ENCODE results near the gene PLCB1. TPM values are rescaled to one million over a fixed set of nuclear protein-coding genes. Genes with fewer than 3 reads are reported as not detected.

The PLCB1 gene
- total and polyA plus RNA-seq, 7 experiments from 2014 or later, result 0.56 to 17.6 (median 2.3) TPM

- H3K27ac Mint-ChIP-seq, result no peak overlapping the region
- CTCF ChIA-PET, result no interaction called here
- H3K4me1 Mint-ChIP-seq, result peaks cover 0 to 2% (median 0%) of the 10 kb centered on the region in 7 donors
These were observed 373.6 kb downstream of the PLCB1 start for GRCh38 chr20:8505476-8506200.

GRCh38 chr20:8507231-8507630 lies 375.2 kb downstream of the PLCB1 start:
- Histone ChIP-seq H3K27ac (ENCODE audit: low read depth, low read length) (no peak overlapping the region), H3K27me3 (ENCODE audit: control insufficient read depth in 2 of 2, insufficient read depth in 2 of 2, low read length in 2 of 2) (no peaks in the 10 kb centered on the region), H3K9me3 (ENCODE audit: control insufficient read depth in 2 of 3, low read length in 3 of 3) (no peaks in the 10 kb centered on the region), H3K4me1 (ENCODE audit: control insufficient read depth in 2 of 2, insufficient read depth in 2 of 2, low read length in 2 of 2) (no peaks in the 10 kb centered on the region), H3K36me3 (ENCODE audit: control insufficient read depth in 2 of 3, insufficient read depth in 3 of 3, low read length in 3 of 3) (no peaks in the 10 kb centered on the region), H3K4me3 (ENCODE audit: low read length) (no peak overlapping the region)
- Mint-ChIP-seq H3K27ac (no peak overlapping the region), H3K27me3 (no peaks in the 10 kb centered on the region), H3K36me3 (no peaks in the 10 kb centered on the region), H3K4me1 (peaks cover 0 to 2% (median 0%) of the 10 kb centered on the region in 7 donors), H3K9me3 (peaks cover 0 to 11% (median 0%) of the 10 kb centered on the region in 11 donors), H3K4me3 (no peak overlapping the region)
- CTCF ChIA-PET, result no interaction called here
- intact Hi-C loops (cut with micrococcal nuclease), result no loop called here
- POLR2A ChIA-PET, result no interaction called here
- ATAC-seq (no peak), DNase-seq (no peak)

More at GRCh38 chr20:8505476-8506200, 373.6 kb downstream of the PLCB1 start:
- POLR2A ChIA-PET, result no interaction called here
- ATAC-seq, result no peak
- no peak overlapping the region for H3K27ac ChIP-seq (ENCODE audit: low read depth, low read length)
- no peaks in the 10 kb centered on the region for H3K36me3 ChIP-seq (ENCODE audit: control insufficient read depth in 2 of 3, insufficient read depth in 3 of 3, low read length in 3 of 3)
- no peaks in the 10 kb centered on the region for H3K27me3 ChIP-seq (ENCODE audit: control insufficient read depth in 2 of 2, insufficient read depth in 2 of 2, low read length in 2 of 2)
- H3K4me3 ChIP-seq (ENCODE audit: low read length), result no peak overlapping the region
- no peaks in the 10 kb centered on the region for H3K9me3 ChIP-seq (ENCODE audit: control insufficient read depth in 2 of 3, low read length in 3 of 3)
- DNase-seq, result no peak
- H3K9me3 Mint-ChIP-seq, result peaks cover 0 to 11% (median 0%) of the 10 kb centered on the region in 11 donors
- H3K4me3 Mint-ChIP-seq, result no peak overlapping the region
- no peaks in the 10 kb centered on the region for H3K36me3 Mint-ChIP-seq
- H3K4me1 ChIP-seq (ENCODE audit: control insufficient read depth in 2 of 2, insufficient read depth in 2 of 2, low read length in 2 of 2), result no peaks in the 10 kb centered on the region
- intact Hi-C loops (cut with micrococcal nuclease), result no loop called here
- H3K27me3 Mint-ChIP-seq, result no peaks in the 10 kb centered on the region

- no peaks in the 10 kb centered on the region for H3K4me1 ChIP-seq (ENCODE audit: control insufficient read depth in 2 of 2, insufficient read depth in 2 of 2, low read length in 2 of 2)
- Mint-ChIP-seq H3K27me3 (no peaks in the 10 kb centered on the region), H3K36me3 (no peaks in the 10 kb centered on the region), H3K27ac (no peak overlapping the region), H3K9me3 (peaks cover 0 to 11% (median under 1%) of the 10 kb centered on the region in 11 donors), H3K4me1 (peaks cover 0 to 2% (median 0%) of the 10 kb centered on the region in 7 donors), H3K4me3 (no peak overlapping the region)
- CTCF ChIA-PET, result no interaction called here
- intact Hi-C loops (cut with micrococcal nuclease), result no loop called here
- ATAC-seq (no peak), DNase-seq (no peak)
- H3K9me3 ChIP-seq (ENCODE audit: control insufficient read depth in 2 of 3, low read length in 3 of 3), result no peaks in the 10 kb centered on the region
- POLR2A ChIA-PET, result no interaction called here
- no peak overlapping the region for H3K4me3 ChIP-seq (ENCODE audit: low read length)
- no peaks in the 10 kb centered on the region for H3K36me3 ChIP-seq (ENCODE audit: control insufficient read depth in 2 of 3, insufficient read depth in 3 of 3, low read length in 3 of 3)
- H3K27me3 ChIP-seq (ENCODE audit: control insufficient read depth in 2 of 2, insufficient read depth in 2 of 2, low read length in 2 of 2), result no peaks in the 10 kb centered on the region
- no peak overlapping the region for H3K27ac ChIP-seq (ENCODE audit: low read depth, low read length)
These were observed 377.7 kb downstream of the PLCB1 start for GRCh38 chr20:8509809-8510208.

- no peaks in the 10 kb centered on the region for H3K36me3 ChIP-seq (ENCODE audit: control insufficient read depth in 2 of 3, insufficient read depth in 3 of 3, low read length in 3 of 3)
- Mint-ChIP-seq H3K9me3 (peaks cover 0 to 15% (median 2%) of the 10 kb centered on the region in 11 donors), H3K4me3 (no peak overlapping the region), H3K27me3 (no peaks in the 10 kb centered on the region), H3K36me3 (no peaks in the 10 kb centered on the region), H3K4me1 (peaks cover 0 to 1% (median 0%) of the 10 kb centered on the region in 7 donors), H3K27ac (no peak overlapping the region)
- no peaks in the 10 kb centered on the region for H3K9me3 ChIP-seq (ENCODE audit: control insufficient read depth in 2 of 3, low read length in 3 of 3)
- ChIA-PET POLR2A (no interaction called here), CTCF (no interaction called here)
- H3K27ac ChIP-seq (ENCODE audit: low read depth, low read length), result no peak overlapping the region
- H3K27me3 ChIP-seq (ENCODE audit: control insufficient read depth in 2 of 2, insufficient read depth in 2 of 2, low read length in 2 of 2), result no peaks in the 10 kb centered on the region
- intact Hi-C loops (cut with micrococcal nuclease), result no loop called here
- no peak for ATAC-seq
- H3K4me3 ChIP-seq (ENCODE audit: low read length), result no peak overlapping the region
- no peaks in the 10 kb centered on the region for H3K4me1 ChIP-seq (ENCODE audit: control insufficient read depth in 2 of 2, insufficient read depth in 2 of 2, low read length in 2 of 2)
- DNase-seq, result no peak
These were observed 378.7 kb downstream of the PLCB1 start for GRCh38 chr20:8510808-8511207.

DNA sequence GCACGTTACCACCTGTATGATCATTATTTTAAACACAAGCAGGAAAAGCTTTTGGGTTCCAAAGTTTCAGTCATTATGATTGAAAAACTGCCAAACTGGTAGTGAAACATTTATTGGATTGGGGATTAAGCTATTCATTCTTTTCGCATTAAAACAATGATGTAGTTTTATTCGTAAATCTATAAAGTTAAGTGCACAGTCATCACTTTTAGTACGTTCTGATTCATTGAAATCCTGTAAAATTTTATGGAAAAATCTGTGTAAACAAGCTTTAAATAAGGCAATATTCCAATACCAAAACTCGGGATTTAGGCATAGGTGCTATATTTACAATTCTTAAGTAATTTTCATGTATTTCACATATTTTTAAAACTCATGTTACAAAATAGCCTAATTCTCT lies 379.9 kb downstream of the PLCB1 start:
- Mint-ChIP-seq H3K27me3 (peaks cover 0 to 2% (median 0%) of the 10 kb centered on the region in 5 donors), H3K4me3 (no peak overlapping the region), H3K9me3 (peaks cover 0 to 15% (median 2%) of the 10 kb centered on the region in 11 donors), H3K36me3 (no peaks in the 10 kb centered on the region), H3K4me1 (peaks cover 0 to 1% (median 0%) of the 10 kb centered on the region in 7 donors), H3K27ac (no peak overlapping the region)
- intact Hi-C loops (cut with micrococcal nuclease), result no loop called here
- H3K36me3 ChIP-seq (ENCODE audit: control insufficient read depth in 2 of 3, insufficient read depth in 3 of 3, low read length in 3 of 3), result no peaks in the 10 kb centered on the region
- no peak overlapping the region for H3K27ac ChIP-seq (ENCODE audit: low read depth, low read length)
- ChIA-PET CTCF (no interaction called here), POLR2A (no interaction called here)
- no peak overlapping the region for H3K4me3 ChIP-seq (ENCODE audit: low read length)
- H3K4me1 ChIP-seq (ENCODE audit: control insufficient read depth in 2 of 2, insufficient read depth in 2 of 2, low read length in 2 of 2), result no peaks in the 10 kb centered on the region
- ATAC-seq, result no peak
- H3K9me3 ChIP-seq (ENCODE audit: control insufficient read depth in 2 of 3, low read length in 3 of 3), result no peaks in the 10 kb centered on the region
- no peak for DNase-seq
- no peaks in the 10 kb centered on the region for H3K27me3 ChIP-seq (ENCODE audit: control insufficient read depth in 2 of 2, insufficient read depth in 2 of 2, low read length in 2 of 2)

DNA sequence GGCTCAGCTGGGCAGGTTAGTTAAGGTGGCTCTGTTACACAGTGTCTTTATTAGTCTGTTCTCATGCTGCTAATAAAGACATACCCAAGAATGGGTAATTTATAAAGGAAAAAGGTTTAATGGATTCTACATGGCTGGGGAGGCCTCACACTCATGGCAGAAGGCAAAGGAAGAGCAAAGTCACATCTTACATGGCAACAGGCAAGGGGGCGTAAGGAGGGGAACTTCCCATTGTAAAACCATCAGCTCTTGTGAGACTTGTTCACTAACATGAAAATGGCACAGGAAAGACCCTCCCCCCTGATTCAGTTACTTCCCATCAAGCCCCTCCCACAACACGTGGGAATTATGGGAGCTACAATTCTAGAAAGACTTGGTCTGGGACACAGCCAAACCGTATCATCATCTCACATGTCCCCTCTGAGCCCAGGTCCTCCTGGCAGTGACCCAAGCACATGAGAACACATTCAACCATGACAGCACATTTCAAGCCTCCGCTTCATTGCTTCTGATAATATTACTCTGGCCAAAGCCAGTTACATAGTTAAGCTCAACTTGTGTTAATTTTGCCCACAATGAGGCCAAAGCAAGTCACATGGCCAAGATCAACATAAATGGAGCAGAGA lies 383.9 kb downstream of the PLCB1 start:
- Mint-ChIP-seq H3K9me3 (peaks cover 0 to 6% (median 0%) of the 10 kb centered on the region in 11 donors), H3K36me3 (no peaks in the 10 kb centered on the region), H3K4me1 (peaks cover 0 to 1% (median 0%) of the 10 kb centered on the region in 7 donors), H3K27me3 (peaks cover 0 to 4% (median 0%) of the 10 kb centered on the region in 5 donors), H3K27ac (no peak overlapping the region), H3K4me3 (no peak overlapping the region)
- Histone ChIP-seq H3K9me3 (ENCODE audit: control insufficient read depth in 2 of 3, low read length in 3 of 3) (no peaks in the 10 kb centered on the region), H3K27ac (ENCODE audit: low read depth, low read length) (no peak overlapping the region), H3K27me3 (ENCODE audit: control insufficient read depth in 2 of 2, insufficient read depth in 2 of 2, low read length in 2 of 2) (no peaks in the 10 kb centered on the region), H3K36me3 (ENCODE audit: control insufficient read depth in 2 of 3, insufficient read depth in 3 of 3, low read length in 3 of 3) (no peaks in the 10 kb centered on the region), H3K4me1 (ENCODE audit: control insufficient read depth in 2 of 2, insufficient read depth in 2 of 2, low read length in 2 of 2) (no peaks in the 10 kb centered on the region), H3K4me3 (ENCODE audit: low read length) (no peak overlapping the region)
- no peak for DNase-seq
- intact Hi-C loops (cut with micrococcal nuclease), result no loop called here
- ATAC-seq, result no peak
- ChIA-PET CTCF (no interaction called here), POLR2A (no interaction called here)

- no peaks in the 10 kb centered on the region for H3K27me3 ChIP-seq (ENCODE audit: control insufficient read depth in 2 of 2, insufficient read depth in 2 of 2, low read length in 2 of 2)
- H3K4me1 ChIP-seq (ENCODE audit: control insufficient read depth in 2 of 2, insufficient read depth in 2 of 2, low read length in 2 of 2), result no peaks in the 10 kb centered on the region
- H3K4me3 Mint-ChIP-seq, result no peak overlapping the region
- CTCF ChIA-PET, result interaction anchor here (0.5 kb wide), 1 partner anchor 49 kb away, joined by 4 read pairs; no protein-coding TSS in a partner anchor
- DNase-seq, result no peak
- H3K36me3 ChIP-seq (ENCODE audit: control insufficient read depth in 2 of 3, insufficient read depth in 3 of 3, low read length in 3 of 3), result no peaks in the 10 kb centered on the region
- H3K27me3 Mint-ChIP-seq, result peaks cover 0 to 4% (median 0%) of the 10 kb centered on the region in 5 donors
- peaks cover 0 to 6% (median 0%) of the 10 kb centered on the region in 11 donors for H3K9me3 Mint-ChIP-seq
- ATAC-seq, result no peak
- peaks cover 0 to 1% (median 0%) of the 10 kb centered on the region in 7 donors for H3K4me1 Mint-ChIP-seq
- no peak overlapping the region for H3K27ac ChIP-seq (ENCODE audit: low read depth, low read length)
- H3K4me3 ChIP-seq (ENCODE audit: low read length), result no peak overlapping the region
- H3K27ac Mint-ChIP-seq, result no peak overlapping the region
- no peaks in the 10 kb centered on the region for H3K9me3 ChIP-seq (ENCODE audit: control insufficient read depth in 2 of 3, low read length in 3 of 3)
- POLR2A ChIA-PET, result no interaction called here
- no peaks in the 10 kb centered on the region for H3K36me3 Mint-ChIP-seq
- intact Hi-C loops (cut with micrococcal nuclease), result no loop called here
These were observed 386.8 kb downstream of the PLCB1 start for GRCh38 chr20:8518878-8519277.
